OCI-LY7 (cell line): ENCODE results near the gene LGALS9. TPM values are rescaled to one million over a fixed set of nuclear protein-coding genes. Genes with fewer than 3 reads are reported as not detected.
"Not testable (repeated sequence)": the region's sequence is repeated elsewhere in the genome, so short reads cannot be mapped to it uniquely, and the experiment has no call there.

Experiments used
- BruUV-seq: library from RNA; stranded (reverse); fragments of 400-500 nt; replicated peaks from 2 replicates; lab custom pipeline; 2021; lab: Mats Ljungman, UMichigan
- CTCF ChIA-PET: fragments of 300-600 bp; sonication (Branson Sonifier 250); formaldehyde crosslinking; loops from one replicate; lab custom pipeline; 2022; ENCODE audit warnings: antibody characterized with exemption; ENCODE audit not compliant: unreplicated experiment; lab: Charles Lee
- POLR2A ChIA-PET: fragments of 300-600 bp; sonication (Branson Sonifier 250); formaldehyde crosslinking; loops from one replicate; lab custom pipeline; 2022; ENCODE audit warnings: antibody characterized with exemption; lab: Charles Lee
- DNase-seq: peaks from one replicate; pipeline ENCODE4 v3.0.0-alpha.2; 2015; ENCODE audit warnings: low spot score
- H2AFZ ChIP-seq: fragments of 200-600 bp; sonication (generic), shearing (Covaris generic); 2 replicates; pipeline ENCODE4 v1.6.1; 2014; ENCODE audit warnings: mild to moderate bottlenecking, antibody characterized with exemption, low read length, moderate library complexity
- H3K27ac ChIP-seq: fragments of 200-600 bp; sonication (generic); 2 replicates; pipeline ENCODE4 v1.5.1; 2014; ENCODE audit warnings: mixed run types, low read depth, mild to moderate bottlenecking, moderate library complexity, low read length, inconsistent platforms; ENCODE audit not compliant: poor library complexity, severe bottlenecking
- H3K36me3 ChIP-seq: fragments of 200-600 bp; sonication (generic); 2 replicates; pipeline ENCODE4 v1.6.1; 2014; ENCODE audit warnings: mild to moderate bottlenecking, antibody characterized with exemption, low read length, moderate library complexity, mixed read lengths; ENCODE audit not compliant: insufficient read depth
- H3K4me1 ChIP-seq: fragments of 200-600 bp; sonication (generic); 2 replicates; pipeline ENCODE4 v1.5.1; 2014; ENCODE audit warnings: mild to moderate bottlenecking, low read length; ENCODE audit not compliant: insufficient read depth, poor library complexity, severe bottlenecking
- H3K4me2 ChIP-seq: fragments of 200-600 bp; sonication (generic); 2 replicates; pipeline ENCODE4 v1.6.1; 2014; ENCODE audit warnings: mild to moderate bottlenecking, low read length
- H3K4me3 ChIP-seq: fragments of 200-600 bp; sonication (generic); 2 replicates; pipeline ENCODE4 v1.5.1; 2014; ENCODE audit warnings: mild to moderate bottlenecking, low read depth, low read length; ENCODE audit not compliant: poor library complexity, severe bottlenecking
- H3K79me2 ChIP-seq: fragments of 200-600 bp; sonication (generic); 2 replicates; pipeline ENCODE4 v1.6.1; 2016; ENCODE audit warnings: low read depth, mild to moderate bottlenecking, low read length, moderate library complexity, mixed read lengths; ENCODE audit not compliant: insufficient read depth
- H3K9me2 ChIP-seq: fragments of 200-600 bp; sonication (generic); 2 replicates; pipeline ENCODE4 v1.6.1; 2016; ENCODE audit warnings: mild to moderate bottlenecking, low read length, mixed read lengths; ENCODE audit not compliant: insufficient read depth
- H3K9me3 ChIP-seq: fragments of 200-600 bp; sonication (generic); 2 replicates; pipeline ENCODE4 v1.6.1; 2014; ENCODE audit warnings: mild to moderate bottlenecking, mixed run types, low read length, mixed read lengths
- H4K20me1 ChIP-seq: fragments of 200-600 bp; sonication (generic); 2 replicates; pipeline ENCODE4 v1.6.1; 2014; ENCODE audit warnings: mild to moderate bottlenecking, antibody characterized with exemption, low read length, moderate library complexity, mixed read lengths; ENCODE audit not compliant: insufficient read depth
- EZH2phosphoT487 ChIP-seq: fragments of 200-600 bp; sonication (generic); IDR thresholded peaks from 2 replicates; pipeline ENCODE4 v1.6.1; 2018; ENCODE audit warnings: low read depth, borderline replicate concordance, mild to moderate bottlenecking, mixed run types, antibody characterized with exemption, low read length, moderate library complexity, mixed read lengths
- intact Hi-C: fragments of 100-400 bp; cut with micrococcal nuclease; formaldehyde crosslinking; loops from one replicate; pipeline ENCODE4 v1.10.0; 2022; ENCODE audit not compliant: unreplicated experiment
- total RNA-seq, 2 experiments: library from RNA; depleted of rRNA in 1 of 2; stranded (reverse); fragments of >200 nt in 1 of 2; shearing (Covaris generic) in 1 of 2; gene quantifications; 2 replicates each; pipeline ENCODE4 v1.2.3, GENCODE V29; 2014 to 2022
- TF ChIP-seq, protein P1 (sequence below): fragments of 200-600 bp; sonication (generic); conservative IDR thresholded peaks from 2 replicates; pipeline ENCODE4 v1.5.1; 2014; ENCODE audit warnings: mild to moderate bottlenecking, antibody characterized with exemption, low read length, moderate library complexity, mixed read lengths

Gene LGALS9
- total RNA-seq, 2 experiments from 2014 or later: 2.2 to 4.2 TPM

DNA sequence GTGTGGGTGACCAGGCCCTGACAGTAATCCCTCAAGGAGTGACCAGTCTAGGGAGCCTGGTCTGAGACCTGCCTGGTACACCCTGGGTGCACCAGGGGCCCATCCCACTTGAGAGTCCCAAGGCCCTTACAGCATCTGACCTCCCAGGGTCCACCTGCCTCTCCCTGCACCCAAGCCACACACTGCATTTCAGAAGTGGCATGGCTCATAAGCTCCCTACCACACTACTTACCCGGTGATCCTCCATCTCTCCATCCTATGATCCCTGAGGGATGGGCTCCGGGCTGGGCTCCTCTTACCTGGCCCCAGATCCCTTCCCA, 40.6 kb downstream of the LGALS9 start:
- ChIA-PET POLR2A (no interaction called here), CTCF (no interaction called here)
- TF ChIP-seq EZH2phosphoT487: no peak
- TF ChIP-seq, protein P1, sequence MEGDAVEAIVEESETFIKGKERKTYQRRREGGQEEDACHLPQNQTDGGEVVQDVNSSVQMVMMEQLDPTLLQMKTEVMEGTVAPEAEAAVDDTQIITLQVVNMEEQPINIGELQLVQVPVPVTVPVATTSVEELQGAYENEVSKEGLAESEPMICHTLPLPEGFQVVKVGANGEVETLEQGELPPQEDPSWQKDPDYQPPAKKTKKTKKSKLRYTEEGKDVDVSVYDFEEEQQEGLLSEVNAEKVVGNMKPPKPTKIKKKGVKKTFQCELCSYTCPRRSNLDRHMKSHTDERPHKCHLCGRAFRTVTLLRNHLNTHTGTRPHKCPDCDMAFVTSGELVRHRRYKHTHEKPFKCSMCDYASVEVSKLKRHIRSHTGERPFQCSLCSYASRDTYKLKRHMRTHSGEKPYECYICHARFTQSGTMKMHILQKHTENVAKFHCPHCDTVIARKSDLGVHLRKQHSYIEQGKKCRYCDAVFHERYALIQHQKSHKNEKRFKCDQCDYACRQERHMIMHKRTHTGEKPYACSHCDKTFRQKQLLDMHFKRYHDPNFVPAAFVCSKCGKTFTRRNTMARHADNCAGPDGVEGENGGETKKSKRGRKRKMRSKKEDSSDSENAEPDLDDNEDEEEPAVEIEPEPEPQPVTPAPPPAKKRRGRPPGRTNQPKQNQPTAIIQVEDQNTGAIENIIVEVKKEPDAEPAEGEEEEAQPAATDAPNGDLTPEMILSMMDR: no peak
- Histone ChIP-seq H3K79me2 (no peaks in the 10 kb centered on the region), H3K4me2 (no peak overlapping the region), H2AFZ (no peak overlapping the region), H3K4me3 (no peak overlapping the region), H3K27ac (no peak overlapping the region), H3K4me1 (no peaks in the 10 kb centered on the region), H3K36me3 (no peaks in the 10 kb centered on the region), H4K20me1 (no peaks in the 10 kb centered on the region), H3K9me3 (no peaks in the 10 kb centered on the region), H3K9me2 (no peaks in the 10 kb centered on the region)
- intact Hi-C loops: no loop called here
- DNase-seq: no peak
- no TSS peak for BruUV-seq

DNA sequence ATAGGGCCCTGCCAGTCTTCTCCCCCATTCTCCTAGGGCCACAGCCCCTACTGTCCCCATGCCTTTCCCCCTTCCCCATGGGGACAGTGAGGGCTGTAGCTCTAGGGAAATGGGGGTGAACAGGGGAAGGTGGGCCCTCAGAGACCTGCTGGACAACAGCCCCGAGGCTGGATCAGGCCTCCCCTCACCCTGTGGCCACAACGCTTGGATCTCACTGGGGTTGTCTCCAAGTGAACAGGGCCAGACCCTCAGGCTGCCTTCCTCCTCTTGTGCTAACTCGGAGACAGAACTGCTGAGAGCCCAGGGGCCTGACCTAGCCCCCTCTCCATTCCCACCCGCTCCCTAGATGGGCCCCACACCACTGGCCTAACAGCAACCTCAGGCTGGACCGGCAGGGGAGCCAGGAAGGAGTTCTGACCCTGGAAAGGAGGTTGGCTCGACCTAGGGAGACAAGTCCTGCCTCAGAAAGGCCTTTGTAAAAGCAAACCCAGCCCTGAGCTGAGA, 41.0 kb downstream of the LGALS9 start:
- DNase-seq, H3K36me3 ChIP-seq, H4K20me1 ChIP-seq, H3K27ac ChIP-seq, BruUV-seq, H3K4me2 ChIP-seq, H3K4me1 ChIP-seq, intact Hi-C loops, H2AFZ ChIP-seq, POLR2A ChIA-PET, H3K4me3 ChIP-seq, H3K9me2 ChIP-seq, H3K79me2 ChIP-seq, H3K9me3 ChIP-seq, CTCF ChIA-PET: not testable (repeated sequence)

DNA sequence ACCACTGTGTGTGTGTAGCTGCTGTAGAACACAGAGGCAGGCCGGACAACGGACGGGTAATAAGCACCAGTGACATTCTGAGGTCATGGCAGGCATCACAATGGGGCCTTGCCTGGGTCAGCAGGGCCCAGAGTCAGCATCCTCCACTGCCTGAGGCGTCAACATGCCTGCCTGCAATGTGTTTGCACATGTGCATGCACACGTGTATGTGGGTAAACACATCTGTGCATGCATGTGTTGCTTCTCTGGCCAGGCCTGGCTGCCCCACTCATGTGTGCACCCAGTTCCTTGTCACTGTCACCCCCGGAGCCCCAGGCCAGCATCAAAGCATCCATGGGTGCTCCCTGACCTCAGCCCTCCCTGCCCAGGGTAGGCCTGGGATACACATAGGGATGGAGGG, 43.3 kb downstream of the LGALS9 start:
- CTCF ChIA-PET: no interaction called here
- intact Hi-C loops: no loop called here

More for the DNA sequence above, 43.3 kb downstream of the LGALS9 start:
- no peaks in the 10 kb centered on the region for H3K36me3 ChIP-seq
- POLR2A ChIA-PET: no interaction called here
- no peaks in the 10 kb centered on the region for H3K9me3 ChIP-seq
- no peaks in the 10 kb centered on the region for H3K4me1 ChIP-seq
- TF ChIP-seq, protein P1: no peak
- no peak for TF ChIP-seq EZH2phosphoT487
- no peak for DNase-seq
- H3K9me2 ChIP-seq: no peaks in the 10 kb centered on the region
- no peaks in the 10 kb centered on the region for H4K20me1 ChIP-seq
- H3K4me2 ChIP-seq: no peak overlapping the region
- H2AFZ ChIP-seq: no peak overlapping the region
- H3K27ac ChIP-seq: no peak overlapping the region
- no peaks in the 10 kb centered on the region for H3K79me2 ChIP-seq
- BruUV-seq: no TSS peak
- H3K4me3 ChIP-seq: no peak overlapping the region
